CD4-positive, alpha-beta T cell treated with Interleukin-12 subunit alpha and Interleukin-12 subunit beta, for 1 hour (primary cell): ENCODE data around the gene NFIB.

Experiments used
- DNase-seq: peaks from one replicate; pipeline ENCODE4 v3.0.0-alpha.2; 2020

The NFIB gene

DNA sequence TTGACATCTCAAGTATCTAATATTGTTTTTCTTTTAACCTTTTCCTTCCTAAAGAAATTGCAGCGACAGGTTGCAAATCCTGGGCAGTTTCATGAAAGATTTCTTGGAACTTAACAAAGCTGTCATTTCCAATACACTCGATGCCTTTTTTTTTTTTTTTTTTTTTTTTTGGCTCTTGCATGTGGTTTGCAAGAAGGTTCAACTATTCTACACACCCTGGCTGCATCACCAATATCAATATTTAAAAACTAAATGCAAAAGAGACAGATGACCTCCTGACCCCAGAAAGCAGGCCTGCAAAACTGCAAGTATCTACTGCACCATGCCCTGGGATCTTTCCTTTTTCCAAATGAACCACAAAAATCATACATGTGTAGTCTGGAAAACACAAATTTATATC is 4.4 kb upstream of the NFIB start:
- no peak for DNase-seq

DNA sequence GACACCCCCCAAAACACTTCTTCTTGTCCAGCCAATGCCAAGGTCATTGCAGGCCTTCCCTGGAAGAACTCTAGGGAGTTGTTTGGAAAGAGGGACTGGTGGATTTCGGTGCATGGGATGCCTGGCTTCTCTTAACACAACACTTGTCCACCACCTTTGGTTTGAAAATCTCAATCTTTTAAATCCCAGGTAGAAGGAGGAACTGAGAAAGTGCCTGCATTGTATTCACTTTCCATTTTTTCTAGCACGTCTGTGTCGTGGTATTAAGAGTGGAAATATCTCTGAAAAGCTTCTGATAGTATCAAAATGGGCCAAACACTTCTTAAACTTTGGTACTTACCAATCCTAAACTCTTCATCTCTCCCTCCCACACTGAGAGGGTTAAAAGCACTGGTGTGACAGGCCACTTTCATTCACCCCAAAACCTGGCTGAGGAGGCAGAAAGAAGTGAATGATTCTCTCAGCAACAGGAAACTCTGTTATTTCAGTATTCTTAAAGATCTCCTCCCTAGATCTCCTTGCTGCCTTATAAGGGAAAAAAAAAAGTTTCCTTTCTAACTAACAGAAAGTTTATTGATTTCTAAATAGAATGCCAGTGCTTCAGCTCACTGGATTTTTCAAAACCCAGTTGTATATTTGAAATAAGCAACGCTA is 3.9 kb upstream of the NFIB start:
- no peak for DNase-seq

DNA sequence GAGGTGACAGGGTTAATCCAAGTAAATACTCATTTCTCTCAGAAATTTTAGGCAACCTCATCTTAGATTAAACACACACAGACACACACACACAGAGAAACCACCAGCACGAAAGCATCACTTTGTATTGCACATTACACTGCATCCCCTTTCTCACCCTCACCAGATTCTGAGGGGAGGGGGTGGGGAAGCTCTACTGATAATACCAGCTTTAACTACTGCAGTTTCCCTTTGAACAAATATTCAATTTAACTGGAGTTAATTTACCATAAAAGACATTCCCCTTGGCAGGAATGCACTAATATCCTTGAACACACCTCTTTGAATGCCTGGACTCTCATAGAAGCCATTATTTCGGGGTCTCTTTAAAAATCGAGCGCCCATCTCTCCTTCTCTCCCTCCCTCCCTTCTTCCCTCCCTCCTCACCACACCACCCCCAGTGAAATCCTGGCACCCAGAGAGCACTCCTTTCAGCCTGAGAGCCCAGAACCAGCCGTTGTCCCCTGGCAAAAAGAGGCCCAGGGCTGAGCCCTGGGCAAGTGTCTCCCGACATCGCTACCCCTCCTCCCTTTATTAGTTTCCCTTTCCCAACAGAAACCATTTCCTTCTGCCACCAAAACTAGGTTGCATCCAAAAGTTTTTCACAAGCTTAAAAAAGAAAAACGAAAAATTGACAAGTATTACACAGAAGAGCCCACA is 2.8 kb upstream of the NFIB start:
- no peak for DNase-seq

DNA sequence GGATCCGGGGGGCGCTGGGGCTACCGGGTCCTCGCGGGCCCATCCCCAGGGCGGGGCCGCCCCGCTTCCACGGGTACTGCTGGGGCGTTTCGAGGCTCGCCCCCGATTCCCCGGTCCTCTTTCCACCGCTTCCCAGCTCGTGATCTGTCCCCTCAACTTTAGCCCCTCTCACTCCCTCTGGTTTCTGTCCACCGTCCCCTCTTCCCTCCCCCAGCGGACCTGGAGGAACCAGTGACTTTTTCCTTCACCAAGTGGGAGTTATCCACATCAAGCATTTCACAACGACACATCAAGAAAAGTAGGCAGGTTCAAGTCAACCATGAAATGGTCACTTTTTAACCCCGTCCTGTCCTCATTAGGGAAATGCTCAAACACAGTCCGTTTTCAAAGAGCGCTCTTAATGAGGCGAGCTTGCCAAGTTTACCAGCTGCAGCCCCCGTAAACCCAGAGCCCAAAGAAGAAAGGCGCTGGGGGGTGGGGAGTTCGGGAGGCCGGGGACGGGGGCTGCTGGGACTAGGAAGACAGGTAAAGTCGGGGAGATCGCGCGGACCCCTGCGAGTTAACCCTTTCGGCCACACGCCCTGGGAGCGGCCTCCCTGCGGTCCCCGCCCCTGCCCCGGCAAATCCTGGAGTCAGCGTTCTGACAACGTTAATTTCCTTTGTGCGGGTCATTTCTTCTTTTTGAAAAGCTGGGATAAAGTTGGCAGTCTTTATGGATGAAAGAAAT is 2.1 kb upstream of the NFIB start:
- no peak for DNase-seq

DNA sequence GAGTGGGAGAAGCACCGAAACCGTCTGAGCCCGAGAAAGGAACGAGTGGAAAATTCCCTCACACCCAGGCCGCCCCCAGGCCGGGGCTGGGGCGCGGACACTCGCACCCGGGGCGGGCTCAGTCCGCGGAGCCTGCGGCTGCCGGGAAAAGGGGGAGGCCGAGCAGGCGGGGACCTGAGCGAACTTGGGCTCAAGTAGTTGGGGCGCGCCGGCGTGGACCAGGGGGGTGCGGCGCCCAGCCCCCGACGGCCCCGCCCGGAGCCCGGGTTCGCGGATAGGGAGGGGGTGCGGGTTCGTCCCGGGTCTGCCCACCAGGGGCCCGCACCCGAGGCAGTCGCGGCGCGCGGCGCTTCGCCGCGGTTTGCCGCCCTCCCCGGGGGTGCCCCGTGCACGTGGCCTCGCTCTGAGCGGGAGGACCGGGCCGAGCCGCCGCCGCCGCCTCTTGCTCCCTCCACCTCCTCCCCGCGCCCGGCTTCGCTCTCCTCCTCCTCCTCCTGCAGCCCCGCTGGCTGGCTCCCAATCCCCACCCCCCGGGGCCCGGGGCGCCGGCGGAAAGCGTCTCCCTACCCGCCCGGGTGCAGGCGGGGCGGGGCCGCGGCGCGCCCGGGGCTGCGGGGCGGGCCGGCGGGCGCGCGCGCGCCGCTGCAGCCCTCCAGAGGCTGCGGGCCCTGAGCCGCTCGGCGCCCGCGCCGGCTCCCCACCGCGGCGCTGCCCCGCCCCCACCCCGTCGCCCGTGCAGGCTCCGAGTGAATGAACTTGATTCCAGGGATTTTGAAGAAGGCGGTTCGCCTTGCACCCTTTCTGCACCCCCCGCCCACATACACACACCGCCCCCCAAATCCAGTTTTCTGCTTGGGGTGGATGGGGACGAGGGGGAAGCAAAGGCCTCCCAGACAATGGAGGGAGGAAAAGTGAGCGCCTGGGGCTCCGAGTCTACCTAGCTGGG is 1.3 kb upstream of the NFIB start:
- peak; percentile 24 for DNase-seq

DNA sequence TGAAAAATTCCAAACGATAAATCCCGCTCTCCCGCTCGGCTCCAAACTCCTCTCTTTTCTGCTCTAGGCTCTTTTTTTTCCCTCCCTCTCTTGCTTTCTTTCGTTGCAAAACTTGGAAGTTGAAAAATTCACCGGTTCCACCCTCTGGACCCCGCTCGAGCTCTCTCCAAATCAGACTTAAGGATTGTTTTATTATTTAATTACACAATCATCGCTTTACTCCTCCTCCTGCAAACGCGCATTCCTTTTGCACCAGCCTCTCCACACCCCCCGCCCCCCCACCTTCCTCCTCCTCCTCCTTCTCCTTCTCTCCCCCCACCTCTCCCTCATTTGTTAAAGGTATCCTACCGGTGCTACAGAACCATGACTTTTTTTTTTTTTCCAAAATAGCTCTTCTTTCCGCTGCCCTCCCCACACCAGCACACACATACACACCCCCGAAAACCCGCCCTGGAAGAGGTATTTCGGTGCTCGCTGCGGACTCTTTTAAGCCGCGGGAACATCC is 535 bp upstream of the NFIB start:
- DNase-seq = no peak

DNA sequence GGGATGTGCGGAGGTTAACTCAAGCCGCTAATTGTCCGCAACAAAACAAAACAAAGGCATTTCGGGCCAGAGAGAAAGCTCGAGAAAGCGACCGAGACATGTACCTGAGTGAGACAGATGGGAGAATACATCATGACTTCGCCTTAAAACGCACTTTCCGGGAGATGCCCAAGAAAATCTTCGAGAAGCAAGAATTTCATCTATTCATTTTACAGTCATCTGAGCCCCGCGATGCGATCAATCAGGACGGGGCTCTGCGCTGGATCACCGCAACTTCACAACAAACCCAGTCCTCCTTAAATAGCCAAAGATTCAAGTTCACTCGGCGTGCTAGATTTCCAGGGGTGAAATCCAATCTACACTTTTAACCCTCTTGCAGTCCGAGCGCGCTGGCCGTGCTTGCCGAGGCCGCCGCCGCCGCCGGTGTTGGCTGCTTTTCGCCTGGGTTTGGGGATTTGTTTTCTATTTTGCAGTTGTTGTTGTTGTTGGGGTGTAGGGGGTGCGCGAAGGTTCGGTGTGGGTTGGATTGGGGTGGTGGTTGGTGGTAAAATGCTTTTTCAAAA is 482 bp downstream of the NFIB start:
- no peak for DNase-seq

DNA sequence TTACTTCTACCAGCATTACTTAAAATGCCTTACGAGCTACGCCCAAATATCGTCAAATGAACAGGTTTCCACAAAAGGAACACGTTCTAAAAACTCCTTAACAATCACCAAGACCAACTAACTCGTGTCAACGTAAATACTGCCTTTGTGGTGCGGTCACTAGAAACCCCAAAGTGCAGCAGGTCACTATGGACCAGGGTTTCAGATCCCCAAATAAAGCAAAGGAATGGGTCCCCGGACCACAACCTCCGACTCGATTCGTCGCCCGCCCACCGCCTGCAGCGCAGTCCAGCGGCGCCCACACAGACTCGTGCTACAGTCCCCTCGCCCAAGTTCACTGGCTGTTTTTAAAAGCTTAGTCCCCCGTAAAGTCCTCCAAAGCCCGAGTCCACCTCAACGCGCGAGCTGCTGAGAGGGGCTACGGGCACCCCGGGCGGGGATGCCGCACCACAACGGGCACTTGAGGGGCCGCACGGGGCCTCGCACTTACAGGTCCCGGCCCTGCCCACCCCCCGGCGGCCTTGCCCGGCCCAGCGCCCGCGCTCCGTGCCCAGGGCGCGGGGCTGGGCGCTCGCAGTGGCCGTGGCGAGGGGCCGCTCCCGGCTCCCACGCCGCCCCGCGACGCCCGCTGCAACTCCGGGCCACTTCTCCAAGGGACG is 1.1 kb downstream of the NFIB start:
- DNase-seq = no peak

DNA sequence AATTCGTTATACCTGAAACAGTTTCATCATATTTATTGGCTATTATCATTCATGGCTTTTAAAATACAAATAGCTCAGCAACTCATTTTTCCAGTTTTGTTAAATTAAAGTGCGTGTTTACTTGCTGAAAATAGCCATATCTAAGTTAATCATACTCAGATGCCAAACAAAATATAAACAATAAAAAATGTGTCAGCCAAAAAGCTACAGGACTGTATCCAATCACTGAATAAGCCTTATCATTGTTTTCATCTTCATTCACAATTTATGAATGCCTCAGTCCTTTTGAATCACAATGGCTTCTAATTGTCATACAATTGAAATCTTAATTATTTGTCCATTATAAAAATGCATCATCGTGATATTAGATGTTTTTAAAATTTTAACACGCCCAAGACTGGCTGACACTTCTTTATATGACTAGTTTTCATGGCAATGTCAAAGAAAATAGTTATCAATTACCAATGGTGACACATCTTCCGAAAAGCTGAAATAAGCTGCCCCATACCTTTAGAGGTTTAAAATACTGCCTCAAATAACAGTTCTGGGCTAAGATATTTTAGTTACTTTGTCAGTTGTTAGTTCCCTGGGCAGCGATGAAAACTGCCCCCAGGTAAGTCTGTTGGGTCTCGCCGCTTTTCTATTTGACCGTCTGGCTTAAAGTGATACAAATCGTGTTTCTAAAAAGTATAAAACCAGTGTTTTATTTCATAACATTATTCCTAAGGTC is 1.8 kb downstream of the NFIB start:
- no peak for DNase-seq

DNA sequence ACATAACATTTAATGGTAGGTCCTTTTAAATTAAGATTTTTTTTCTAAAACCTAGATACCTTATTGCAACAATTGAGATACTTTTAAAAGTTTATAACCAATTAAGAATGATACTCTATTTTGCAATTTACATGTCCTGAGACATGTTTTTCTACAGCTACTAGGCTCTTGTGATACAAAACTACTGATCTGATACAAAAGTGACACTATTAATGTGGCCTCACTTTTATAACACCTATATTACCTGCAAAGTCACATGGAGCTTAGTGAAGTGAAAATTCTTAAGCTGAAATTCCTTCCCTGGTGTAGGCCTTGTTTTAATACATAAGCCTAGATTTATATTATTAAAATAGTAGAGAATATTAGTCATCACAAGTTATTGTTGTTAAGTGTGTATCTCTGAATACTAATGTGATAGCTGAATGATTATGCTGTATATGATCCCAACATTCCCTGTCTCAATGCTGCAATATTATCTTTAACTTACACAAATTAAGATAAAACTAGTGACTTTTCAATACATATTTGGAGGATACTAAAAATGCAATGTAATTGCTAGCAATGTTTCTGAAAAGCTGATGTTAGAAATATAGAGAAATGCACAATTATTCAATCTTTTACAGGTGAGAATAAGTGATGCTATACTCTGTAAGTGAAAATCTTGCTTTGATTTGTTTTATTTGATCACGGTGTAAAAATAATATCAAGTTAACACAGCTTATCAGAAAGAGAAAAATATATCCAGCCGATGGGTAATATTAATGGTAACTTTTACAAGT is 2.6 kb downstream of the NFIB start:
- no peak for DNase-seq

DNA sequence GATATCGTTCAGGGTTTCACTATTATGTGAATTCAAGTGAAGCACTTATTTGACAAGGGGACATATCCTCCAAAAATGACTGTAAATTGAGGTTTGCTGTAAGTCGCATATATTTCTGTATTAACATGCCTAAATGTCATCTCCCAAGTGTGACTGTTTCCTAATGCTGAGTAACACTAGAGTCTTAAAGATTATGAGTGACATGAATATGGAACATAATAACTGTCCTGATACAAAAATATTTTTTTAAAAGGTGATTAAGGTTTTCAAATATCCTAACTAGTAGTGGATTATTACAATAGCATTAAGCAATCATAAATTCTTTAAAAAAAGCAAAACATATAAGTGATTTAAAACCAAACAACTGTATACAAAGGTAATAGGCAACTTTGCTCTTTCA is 3.6 kb downstream of the NFIB start:
- no peak for DNase-seq

DNA sequence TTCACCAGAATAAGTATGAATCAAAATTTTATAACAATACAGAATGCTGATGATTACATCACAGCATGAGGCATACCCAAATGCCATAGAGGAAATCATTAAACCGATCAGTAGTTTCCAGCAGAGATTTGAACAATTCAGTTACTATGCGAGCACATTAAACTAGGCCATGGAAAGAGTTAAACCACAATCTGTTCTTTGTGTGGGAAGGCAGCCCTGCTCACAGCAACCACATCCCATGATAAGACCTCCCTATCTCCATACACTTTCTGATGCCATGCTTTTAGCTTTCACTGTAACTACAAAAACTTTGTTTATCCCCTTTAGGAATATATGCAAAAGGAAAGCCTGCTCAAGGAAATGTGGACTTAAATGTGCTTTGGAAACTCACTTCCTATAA is 4.5 kb downstream of the NFIB start:
- DNase-seq = no peak

DNA sequence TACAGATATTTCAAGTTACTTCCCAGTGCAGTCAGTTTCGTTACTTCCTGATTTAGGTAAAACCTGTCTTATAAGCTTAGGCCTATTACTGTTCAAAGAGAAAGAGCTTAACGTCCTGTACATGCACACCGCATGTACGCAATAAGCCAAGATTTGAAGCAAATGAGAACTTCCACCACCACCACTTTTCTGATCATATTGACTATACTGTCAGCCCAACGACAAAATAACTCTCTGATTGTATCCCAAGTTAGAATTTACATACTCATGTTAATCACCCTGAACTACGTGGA is 5.1 kb downstream of the NFIB start:
- DNase-seq = no peak

DNA sequence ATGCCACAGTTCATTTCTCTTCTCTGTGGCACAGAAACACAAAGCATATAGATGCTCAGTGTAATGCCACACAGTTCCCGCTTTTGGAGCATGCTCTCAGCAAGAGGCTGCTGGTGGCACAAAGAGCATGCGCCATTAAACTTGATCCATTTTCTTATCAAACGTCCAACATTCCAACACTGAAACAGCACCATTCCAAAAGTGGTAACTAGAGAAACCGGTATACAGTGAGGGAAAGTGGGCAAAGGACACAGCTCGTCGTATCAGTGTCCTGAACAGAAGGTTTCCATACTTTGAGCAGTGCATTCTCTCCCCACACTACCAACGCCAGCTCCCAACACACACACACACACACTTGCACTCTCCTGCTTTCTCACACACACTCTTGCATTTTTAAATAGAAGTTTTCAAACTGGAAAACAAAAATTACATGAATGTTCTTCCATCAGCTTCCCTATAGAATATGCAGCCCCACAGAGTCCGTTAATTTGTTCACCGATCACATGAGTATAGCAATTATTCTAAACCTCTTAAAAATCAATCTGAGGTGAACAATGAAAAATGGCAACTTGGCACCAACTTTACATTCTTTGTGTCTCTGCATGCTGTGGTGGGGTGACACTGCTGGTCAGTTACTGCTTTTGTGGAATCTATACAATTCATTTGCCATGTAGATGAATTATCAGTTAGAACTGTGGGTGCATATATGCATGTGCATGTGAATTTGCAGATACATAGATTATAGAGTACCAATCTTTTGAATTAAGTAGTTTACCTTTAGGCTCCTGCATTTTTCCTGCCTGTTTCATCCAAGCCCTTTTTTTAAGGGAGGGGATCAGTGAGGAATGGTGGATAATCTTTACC is 5.7 kb downstream of the NFIB start:
- no peak for DNase-seq

DNA sequence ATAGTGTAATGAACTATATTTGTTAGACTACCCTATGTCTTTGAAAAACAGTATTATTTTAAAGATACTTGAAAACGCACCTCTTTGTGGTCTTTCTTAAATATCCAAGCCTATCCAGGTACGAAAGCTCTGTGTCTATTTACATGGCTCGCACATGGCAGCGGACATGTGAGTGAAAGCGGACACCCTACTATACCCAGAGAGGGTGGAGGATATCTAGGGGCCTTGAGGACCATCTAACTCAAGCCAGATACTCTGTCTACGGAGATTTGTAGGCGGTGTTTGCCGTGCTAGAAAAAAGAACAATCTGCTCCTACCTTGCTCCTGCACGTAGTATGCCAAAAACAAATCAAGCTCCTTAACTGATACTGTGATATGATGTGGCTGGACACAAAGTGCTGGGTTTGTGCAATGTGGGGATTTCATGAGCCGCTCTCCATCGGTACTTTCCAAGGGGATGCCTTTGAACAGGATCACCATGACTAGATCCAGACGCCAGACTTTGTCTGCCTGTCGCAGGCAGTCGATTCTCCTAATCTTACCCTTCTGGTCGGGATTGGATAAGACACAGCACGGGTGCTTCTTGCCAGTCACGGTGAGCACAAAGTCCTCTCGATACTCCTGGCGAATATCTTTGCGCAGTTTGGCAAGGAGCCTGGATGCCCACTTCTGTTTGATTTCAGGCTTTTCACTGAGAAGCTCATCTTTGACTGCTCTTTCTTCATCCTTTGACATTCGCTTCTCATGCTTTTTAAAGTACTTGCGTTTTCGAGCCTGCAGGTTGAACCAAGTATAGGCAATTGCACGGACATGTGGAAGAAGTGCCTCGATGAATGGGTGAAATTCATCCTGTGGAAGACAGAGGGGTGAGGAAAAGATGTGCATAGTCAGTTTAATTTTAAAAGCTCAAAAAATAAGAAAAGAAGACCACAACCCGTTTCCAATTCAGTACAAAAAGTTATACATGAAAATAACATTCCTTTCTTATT is 7.0 kb downstream of the NFIB start:
- no peak for DNase-seq

DNA sequence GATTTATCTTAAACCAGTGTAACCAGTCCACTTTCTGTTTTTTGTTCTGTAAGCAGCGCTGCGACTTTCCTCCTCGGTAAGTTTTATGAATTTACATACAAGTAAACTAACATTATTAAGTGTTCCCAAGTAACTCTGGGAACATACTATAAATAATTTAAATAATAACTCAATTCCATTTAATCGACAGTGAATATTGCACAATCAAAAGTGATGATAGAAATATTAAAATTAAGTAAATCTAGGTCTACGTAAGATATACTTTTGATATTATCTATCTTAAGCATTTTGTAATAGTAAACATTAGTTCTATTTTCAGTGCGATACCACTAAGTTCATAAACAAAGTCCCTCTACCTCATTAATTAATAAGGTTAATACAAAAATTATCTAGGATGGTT is 7.8 kb downstream of the NFIB start:
- DNase-seq = no peak

DNA sequence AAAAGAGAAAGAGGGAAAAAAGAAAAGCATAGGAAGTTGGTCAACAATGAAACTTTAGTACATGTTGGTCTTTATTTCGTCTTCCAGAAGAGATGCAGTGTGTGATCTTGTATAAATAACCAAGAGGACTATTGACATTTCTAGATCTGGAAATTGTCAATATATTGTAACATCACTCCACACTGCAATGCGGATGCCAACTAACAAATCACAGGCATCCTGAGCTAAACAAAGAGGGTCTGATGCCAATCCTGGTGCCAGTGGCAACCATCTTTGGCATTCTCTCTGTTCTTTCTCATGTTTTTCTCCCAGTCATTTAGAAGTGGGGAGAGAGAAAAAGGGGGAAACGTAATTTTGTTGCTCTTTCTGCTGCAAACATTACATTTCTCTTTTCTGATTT is 9.7 kb downstream of the NFIB start:
- DNase-seq = no peak

DNA sequence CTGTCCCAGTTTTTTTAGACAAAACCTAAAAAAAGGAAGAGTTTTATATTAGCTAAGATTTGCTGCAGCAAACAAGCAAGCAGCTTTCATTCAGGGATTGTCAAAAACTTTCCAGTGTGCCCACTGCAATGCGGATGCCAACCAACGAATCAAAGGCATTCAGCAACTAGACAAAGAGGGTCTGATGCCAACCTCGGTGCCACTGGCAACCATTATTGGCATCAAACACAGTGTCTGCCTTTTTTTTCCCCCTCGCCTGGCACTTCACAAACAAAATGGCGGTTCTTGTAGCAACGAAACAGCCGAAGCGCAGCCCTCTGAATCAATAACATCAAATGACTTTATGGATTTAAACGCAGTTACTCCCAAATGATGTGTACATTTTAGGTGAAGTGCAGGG is 10.4 kb downstream of the NFIB start:
- no peak for DNase-seq
